ENCODE measurements around the gene TRPM7.

The TRPM7 gene

DNA sequence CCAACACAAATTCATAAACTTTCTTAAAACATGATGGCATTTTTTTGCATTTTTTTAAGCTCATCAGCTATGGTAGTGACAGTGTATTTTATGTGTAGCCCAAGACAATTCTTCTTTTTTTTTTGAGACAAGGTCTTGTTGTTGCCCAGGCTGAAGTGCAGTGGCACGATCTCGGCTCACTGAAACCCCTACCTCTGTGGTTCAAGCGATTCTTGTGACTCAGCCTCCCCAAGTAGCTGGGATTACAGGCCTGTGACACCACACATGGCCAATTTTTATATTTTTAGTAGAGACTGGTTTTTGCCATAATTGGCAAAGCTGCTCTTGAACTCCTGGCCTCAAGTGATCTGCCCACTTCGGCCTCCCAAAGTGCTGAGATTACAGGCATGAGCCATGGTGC, 122.8 kb downstream of the TRPM7 start:
- DNase-seq, result no peak

DNA sequence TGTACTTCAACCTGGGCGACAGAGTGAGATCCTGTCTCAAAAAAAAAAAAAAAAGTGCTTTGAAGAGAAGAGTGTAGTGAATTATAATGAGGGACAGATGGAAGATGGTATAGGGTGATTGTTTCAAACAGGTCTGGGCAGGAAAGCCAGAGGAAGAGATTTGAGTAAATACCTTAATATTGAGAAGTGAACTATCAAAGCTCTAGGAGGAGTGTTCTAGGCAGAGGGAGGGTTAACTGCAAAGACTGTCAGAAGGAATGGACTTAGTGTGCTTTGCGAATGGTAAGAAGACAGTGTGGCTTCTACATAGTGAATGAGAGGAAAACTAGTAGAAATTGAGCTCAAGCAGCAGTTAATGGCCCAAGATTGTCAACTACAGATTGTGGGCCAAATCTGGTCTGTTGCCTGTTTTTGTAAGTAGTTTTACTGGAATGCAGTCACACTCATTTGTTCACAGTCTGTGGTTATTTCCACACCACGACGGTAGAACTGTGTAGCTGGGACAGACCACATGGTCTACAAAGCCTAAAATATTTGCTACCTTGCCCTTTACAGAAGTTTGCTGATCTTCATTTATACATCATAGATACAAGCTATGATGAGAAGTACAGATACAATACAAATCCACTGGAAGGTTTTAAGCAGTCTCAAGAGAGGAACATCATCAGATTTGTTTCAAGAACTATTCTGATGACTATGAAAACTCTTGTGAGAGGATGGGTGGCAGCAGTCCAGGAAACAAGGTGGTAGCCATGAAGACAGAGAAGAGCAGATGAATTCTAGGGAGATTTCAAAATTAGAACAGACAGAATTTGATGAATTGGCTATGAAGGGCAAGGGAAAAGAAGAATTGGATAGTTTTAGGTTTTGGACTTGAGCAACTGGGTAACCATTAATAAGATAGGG, 123.6 kb downstream of the TRPM7 start:
- DNase-seq, result no peak

- DNase-seq, result no peak
Measured at GRCh38 chr15:50558012-50558411, 128.6 kb downstream of the TRPM7 start.

DNA sequence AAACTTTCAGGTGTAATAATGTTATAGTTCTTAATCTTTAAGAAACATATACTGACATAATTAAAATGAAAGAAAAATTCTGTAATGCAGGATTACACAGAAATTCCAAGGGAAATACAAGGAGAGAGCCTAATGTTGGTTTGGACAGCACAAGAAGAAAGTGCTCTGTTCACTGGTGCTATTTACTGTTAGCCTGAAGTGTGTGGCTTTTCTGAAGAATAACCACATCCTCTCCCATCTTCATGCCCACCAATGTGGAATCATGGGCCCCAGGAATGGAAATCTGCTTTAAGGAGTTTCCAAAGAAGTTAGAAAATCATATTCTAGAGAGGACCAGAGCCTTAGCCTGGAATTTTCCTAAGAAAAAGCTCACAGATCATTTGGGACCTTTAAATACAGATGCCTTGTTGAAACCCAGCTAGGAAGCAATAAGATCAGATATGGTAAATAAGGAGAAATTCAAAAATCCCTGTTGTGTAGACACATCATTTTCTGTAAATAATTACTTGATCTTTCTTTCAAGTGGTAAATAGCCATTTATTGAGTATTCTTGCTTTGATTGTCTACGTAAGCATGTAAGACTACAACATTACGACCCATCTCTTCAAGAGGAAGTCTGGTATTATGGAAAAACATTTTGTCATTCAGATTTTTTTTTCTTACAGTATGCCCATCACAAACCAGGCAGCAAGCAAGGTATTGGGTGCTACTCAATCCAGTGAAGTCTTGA, 129.8 kb downstream of the TRPM7 start:
- DNase-seq, result no peak

- DNase-seq, result no peak
Measured at GRCh38 chr15:50552238-50552637, 134.4 kb downstream of the TRPM7 start.

- no peak for DNase-seq
Measured at GRCh38 chr15:50549326-50549725, 137.3 kb downstream of the TRPM7 start.

DNA sequence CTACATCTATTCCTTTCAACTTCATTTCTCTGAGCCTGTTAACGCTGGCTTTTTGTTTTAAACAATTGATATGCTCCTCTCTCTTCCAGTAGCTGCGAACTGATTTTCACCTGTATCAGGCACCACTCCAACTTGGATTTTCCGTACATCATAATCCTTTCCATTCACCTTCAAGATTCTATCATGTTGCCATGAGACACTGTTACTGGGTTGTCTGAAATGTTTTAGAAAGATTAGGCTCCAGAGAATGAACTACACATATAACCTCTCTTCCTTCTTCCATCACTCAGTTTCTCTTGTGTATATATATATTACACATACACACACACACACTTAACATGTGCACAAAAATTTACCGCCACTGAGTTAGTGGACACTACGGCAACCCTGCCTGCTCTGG, 140.0 kb downstream of the TRPM7 start, which contains the start of gene USP50:
USP50 (minus strand) TSS at position 101 of the 400 bp plus-strand sequence. CDS start 141 bp downstream, outside the sequence.
- DNase-seq, result no peak

DNA sequence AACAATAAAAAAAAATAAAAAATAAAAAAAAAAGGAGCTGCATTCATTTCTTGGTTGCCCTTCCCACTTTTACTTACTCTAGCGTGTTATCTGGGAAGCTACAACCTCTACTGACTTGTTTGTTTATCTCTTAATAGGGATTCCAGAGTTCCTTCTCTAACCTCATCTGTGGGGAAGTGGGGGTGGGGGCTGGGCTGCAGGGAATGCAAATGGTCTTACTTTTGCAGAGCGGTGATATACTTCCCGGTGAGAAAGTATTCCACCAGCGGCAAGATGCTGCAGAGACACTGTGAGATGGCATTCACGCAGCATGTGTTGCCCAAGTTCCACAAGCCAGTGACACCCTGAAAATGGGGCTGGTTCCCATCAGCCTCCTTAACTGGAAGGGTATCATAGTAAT, 142.2 kb downstream of the TRPM7 start:
- no peak for DNase-seq

DNA sequence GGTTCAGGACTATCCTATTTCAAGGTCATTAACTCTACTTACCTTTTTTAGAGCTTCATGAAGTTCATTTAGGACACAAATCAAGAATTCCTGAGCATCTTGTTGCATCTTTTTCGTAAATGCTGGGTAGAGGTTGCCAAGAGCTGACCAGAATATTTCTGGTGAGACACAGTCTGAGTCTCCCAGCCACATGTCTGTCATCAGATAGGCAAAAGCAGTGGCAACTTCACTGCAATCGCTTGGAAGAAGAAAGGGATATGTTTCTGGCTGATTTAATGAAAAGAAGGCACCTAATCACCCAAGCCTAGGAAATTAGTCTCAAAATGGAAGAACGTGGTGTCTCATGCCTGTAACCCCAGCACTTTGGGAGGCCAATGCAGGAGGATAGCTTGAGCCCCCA, 143.0 kb downstream of the TRPM7 start:
- DNase-seq, result no peak

GRCh38 chr15:50542887-50543210, 143.7 kb downstream of the TRPM7 start:
- no peak for DNase-seq

DNA sequence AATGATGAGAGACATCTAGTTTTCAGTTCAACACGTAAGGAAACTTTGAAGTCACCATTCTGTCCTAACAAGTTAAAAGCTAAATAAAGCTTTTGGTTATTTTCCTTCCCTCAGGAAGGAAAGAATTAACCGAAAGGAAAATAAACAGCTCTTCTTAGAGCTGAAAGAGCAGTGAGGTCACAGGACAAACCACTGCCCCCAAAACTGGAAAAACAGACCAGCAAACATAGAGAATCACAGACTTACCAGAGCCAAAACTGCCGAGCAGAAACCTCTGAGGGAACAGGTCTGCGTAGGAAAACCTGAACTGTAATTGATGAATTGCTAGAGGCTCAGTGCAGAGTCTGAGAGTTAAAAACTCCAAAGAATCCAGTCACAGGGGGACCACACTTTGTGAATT, 154.8 kb downstream of the TRPM7 start:
- no peak for DNase-seq

DNA sequence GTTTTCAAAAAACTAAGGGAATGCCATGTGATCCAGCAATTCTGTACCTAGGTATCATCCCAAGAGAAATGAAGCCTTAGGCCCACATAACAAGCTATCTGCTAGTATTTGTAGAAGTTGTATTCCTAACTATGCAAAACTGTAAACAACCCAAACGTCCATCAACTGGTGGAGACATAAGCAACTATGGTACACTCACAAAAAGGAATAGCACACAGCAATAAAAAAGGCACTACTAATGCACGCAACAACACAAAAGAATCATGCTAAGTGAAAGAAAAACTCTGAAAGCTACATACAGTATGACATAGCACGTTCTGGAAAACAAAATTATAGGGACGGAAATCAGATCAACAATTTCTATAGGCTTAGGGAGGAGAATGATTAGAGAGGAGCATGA, 155.4 kb downstream of the TRPM7 start:
- DNase-seq, result no peak

- DNase-seq, result no peak
Measured at GRCh38 chr15:50523851-50524251, 162.7 kb downstream of the TRPM7 start.

DNA sequence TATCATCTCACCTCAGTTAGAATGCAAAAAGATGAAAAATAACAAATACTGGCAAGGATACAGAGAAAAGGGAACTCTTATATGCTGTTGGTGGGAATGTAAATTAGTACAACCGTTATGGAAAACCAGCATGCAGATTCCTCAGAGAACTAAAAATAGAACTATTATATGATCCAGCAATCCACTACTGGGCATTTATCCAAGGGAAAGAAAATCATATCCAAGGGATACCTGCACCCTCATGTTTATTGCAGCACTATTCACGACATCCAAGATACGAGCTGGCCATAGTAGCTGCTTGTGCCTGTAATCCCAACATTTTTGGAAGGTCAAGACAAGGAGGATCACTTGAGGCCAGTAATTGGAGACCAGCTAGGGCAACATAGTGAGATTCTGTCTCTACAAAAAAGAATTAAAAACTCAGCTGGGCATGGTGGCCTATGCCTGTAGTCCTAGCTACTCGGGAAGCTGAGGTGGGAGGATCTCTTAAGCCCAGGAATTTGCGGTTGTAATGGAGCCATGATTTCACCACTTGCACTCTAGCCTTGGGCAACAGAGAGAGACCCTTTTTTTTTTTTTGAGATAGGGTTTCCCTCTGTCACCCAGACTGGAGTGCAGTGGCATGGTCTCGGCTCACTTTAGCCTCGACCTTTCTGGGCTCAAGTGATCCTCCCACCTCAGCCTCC, 166.7 kb downstream of the TRPM7 start:
- no peak for DNase-seq

DNA sequence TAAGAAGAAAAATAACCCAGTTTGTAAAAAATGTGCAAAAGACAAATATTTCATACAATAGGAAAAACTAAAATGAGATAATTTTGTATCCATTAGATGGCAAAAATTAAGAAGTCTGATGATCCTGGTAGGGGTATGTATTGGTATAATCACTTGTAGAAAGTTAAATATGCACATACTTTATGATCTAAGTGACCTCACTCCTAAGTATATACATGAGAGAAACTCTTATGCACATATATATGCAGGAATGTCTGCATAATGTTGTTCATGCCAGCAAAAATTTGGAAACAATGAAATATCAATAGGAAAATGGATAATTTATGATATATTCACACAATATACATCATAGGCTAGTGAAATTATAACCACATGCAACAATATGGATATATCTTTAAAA, 173.6 kb downstream of the TRPM7 start:
- no peak for DNase-seq
